ENCODE data around the gene HEXIM2.

HEXIM2 gene

DNA sequence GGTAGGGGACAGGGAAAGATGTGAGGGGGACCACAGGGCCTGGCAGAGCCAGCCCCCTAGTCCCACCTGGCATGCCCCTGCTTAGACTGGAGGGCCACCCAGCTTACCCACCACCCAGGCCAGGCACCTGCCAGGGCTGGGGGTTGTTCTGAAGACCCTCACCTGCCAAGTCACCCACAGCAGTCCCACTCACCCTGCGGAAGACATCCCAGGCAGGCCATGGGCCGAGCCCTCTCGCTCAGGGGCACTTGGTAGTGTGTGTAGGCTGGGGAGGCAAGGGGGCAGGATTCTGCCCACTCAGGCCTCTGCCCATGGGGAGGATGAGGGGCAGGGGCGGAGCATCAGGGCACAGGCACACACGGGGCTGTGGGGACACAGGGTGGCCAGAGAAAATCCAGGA is 33.3 kb upstream of the HEXIM2 start:
- DNase-seq: no peak

DNA sequence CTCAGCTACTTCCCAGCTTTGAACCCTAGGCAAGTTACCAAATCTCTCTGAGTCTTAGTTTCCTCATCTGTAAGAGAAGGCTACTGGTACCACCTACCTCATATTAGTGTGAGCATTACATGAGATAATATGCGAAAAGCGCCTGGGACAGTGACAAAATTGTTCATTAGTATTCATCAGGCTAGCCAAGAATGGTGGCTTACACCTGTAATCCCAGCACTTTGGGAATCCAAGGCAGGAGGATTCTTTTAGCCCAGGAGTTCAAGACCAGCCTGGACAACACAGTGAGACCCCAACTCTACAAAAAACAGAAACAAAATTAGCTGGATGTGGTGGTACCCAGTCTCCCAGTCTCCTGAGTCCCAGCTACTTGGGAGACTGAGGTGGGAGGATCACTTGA is 32.7 kb upstream of the HEXIM2 start:
- no peak for DNase-seq

DNA sequence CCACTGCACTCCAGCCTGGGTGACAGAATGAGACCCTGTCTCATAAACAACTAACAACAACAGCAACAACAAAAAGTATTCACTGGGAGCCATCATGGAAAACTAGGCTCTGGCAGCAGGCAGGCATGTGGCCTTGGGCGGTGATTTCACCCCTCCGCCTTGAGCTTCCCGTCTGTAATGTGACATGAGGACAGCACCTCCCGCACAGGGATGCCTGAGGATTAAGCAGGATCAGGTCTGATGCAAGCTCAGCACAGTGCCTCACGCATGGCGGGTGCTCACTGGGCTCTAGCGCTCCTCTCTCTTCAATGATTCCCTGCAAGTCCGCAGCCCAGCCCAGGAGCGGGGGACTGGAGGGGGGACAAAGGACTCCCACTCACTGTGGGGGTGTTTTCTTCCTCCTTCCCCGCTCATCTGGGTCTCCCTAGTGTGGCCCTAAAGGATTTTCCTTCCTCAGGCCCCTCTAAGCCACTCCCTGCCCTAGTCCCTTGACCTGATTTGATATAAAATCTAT is 32.2 kb upstream of the HEXIM2 start:
- no peak for DNase-seq

DNA sequence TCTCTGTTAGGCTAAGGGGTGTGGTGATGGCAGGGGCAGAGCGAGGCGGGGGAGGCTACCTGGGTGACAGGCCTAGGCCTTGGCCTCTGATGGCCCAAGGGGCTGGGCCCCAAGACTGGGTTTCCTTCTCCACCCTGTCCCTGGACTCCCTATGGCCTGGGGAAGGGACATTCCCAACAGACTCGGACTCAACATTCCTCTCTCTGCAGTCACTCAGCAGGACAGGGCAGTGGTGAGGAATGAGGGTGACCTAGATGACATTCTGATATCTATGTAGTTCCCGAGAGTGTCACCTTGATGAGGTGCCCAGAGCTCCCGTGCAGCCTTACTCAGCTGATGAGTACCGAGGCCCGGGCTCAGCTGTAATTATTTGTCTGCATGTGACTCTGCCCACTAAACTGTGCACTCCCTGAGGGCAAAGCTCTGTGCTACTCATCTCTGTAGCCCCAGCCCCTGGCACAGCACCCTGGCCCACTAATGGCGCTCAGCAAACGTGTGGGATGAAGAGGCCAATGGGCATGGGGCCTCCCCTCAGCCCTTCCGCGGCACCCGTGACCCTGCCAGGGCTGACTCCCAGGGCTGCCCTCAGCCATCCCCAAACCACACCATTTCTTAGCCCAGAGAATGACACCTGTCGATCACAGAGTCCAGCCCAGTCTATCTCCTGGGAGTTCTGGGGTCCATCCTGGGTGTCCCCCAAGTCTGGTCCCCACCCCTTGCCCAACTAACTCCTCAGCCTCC is 31.6 kb upstream of the HEXIM2 start:
- DNase-seq: no peak

DNA sequence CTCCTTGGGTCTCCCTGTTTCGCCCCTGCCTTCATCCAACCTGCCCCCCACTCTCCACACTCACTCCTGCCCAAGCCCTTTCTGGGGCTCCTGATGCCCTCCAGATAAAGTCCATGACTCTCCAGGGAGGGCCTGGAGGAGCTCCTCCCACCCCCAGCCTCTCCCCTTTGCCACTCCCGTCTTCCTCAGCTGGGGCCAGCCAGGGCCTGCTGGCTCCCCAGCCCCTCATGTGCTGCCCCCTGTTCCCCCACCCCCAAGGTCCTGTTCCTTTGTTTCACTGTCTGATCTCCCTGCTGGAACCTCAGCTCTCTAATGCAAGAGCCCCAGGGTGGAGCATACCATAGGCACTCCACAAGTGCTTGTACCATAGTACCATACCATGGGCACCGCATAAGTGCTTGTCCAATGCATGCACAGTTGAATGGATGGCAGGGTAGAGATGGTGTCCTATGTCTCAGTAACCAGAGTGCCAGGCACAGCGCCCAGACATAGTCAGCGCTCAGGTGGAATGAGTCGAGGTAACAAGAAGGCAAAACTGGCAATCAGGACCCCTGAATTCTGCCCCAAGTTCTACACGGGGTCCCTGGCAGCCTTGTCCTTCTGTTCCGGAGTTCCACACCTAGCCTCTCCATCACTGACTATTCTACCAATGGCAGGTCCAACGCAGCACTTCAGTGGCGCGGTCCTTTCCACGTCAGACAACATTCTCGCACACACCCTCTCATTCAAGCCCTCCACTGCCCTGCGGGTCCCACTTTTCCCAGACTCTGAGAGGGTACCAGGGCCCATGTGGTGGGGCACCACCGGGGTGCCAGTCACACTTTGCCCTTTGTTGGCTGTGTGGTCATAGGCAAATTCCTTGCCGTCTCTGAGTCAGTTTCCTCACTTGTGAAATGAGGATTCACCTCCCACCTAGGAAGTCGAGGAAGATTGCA is 30.7 kb upstream of the HEXIM2 start:
- no peak for DNase-seq

DNA sequence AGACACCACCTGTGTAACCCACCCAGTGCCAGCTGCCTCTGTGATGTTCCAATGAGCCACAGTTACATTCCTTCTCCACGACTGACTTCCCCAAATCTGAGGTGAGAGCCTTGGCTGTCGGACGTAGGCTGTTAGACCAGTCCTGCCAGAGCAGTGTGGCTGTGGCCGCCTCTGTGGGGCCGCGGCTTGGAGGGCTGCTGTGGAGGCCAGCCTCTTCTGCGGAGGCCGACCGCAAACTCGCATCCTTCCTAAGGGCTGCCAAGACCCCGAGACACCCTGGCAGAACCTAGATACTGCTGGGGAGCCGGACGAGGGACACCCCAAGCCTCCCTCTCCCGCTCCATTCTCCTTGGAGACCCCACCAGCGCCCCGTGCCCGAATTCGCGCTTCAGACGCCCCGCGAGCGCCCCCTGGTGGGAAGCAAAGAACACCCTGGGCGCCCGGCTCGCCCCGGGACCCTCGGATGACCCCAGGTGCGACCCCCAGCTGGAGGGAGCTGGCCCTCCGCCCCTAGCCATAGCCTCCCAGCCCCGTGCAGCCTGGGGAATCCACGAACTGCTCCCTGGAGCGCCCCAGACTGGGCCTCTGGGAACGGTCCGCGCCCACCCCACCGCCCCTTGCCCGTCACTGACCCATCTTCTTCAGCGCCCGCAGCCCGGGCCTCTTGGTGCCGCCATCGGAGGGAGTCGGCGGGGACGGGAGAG is 29.9 kb upstream of the HEXIM2 start:
- no peak for DNase-seq

DNA sequence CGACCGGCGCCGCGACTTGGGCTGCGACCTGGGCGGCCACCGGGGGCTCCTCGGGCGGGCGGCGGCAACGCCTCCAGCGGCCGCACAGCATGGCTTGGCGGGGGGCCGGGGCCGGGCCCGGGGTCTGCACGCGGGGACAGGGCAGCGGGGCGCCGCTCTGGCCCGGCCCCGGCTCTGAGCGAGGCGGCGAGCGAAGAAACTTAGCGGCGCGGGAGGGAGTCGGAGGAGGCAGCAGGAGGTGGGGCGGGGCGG is 29.4 kb upstream of the HEXIM2 start, which contains the start of gene PLCD3:
Gene PLCD3, minus strand, starts transcription at position 196 of the 252 bp plus-strand sequence. Its CDS starts 105 bp downstream, at position 91.
- peak; percentile 67 for DNase-seq

DNA sequence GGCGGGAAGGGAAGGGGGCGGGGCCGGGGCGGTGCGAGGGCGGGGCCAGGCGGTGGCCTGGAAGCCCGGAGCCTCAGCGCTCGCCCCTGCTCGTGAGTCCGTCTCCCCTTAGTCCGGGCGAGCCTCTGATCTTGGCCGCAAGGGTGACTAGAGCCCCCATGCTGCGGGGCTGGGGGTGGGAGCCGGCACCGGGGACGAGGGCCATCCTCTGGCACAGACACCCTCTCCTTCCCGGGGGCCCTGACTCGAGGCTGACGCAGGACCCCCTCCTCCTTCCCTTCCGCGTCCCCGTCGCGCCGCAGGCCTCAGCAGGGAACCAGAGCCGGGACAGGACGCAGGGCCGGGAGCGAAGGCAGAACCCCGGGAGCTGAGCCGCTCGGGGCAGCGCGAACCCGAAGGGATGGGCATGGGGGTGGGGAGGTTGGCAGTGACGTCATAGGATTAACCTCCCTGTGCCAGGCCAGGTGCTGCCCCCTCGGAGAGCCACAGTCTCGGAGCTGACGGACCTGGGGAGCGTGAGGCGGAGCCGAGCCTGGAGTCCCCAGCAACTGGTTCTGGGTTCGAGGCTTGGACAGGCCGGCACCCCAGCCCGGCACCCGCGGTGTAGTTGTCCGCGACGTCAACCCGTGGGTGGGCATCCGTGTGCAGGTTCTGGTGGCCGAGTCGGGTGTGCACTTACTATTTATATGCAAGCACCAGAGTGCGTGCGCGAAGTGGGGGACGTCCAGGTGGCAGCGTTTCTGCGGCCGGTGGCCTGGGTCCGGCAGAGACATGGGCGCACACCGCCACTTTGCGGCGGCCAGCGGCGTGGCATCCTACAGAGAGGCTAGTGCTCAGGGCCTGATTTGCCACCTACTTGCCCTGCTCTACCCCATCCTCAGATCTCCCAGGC is 28.9 kb upstream of the HEXIM2 start:
- no peak for DNase-seq

DNA sequence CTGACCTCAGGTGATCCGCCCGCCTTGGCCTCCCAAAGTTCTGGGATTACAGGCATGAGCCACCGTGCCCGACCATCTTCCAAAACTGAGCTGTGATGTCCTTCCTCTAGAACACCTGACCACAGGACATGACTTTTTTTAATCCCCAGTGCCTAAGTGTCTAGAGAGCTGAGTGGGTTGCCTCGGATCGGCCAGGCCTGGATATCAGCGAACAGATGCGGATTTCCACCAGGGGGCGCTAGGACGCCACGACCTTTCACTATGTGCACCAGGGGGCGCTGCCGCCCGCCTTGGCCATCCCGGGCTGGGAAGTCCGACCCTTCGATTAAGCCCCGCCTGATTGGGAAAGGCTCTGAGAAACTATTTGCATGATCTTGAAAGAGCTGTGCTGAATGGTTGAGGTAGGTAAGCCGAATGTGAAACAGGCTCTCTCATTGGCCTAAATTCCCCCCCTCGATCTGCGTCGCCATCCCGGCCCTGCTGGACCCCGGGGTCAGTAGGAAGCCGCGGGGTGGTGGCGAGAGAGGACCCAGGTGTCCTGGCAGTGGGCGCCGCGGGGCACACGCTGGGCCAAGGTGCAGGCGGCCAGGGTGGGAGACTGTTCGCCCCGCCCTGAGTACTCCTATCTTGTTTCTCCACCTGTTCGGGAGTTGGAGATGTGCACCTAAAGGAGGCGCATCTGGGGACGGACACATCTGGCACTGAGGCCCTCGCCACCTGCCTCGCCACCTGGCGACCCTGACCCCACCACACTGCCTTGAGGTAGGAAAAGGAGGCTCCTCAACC is 26.3 kb upstream of the HEXIM2 start, which contains the start of gene ACBD4:
Gene ACBD4, plus strand, starts transcription at position 496 of the 786 bp plus-strand sequence. CDS start 458 bp downstream, outside the sequence.
- peak; percentile 91 for DNase-seq

DNA sequence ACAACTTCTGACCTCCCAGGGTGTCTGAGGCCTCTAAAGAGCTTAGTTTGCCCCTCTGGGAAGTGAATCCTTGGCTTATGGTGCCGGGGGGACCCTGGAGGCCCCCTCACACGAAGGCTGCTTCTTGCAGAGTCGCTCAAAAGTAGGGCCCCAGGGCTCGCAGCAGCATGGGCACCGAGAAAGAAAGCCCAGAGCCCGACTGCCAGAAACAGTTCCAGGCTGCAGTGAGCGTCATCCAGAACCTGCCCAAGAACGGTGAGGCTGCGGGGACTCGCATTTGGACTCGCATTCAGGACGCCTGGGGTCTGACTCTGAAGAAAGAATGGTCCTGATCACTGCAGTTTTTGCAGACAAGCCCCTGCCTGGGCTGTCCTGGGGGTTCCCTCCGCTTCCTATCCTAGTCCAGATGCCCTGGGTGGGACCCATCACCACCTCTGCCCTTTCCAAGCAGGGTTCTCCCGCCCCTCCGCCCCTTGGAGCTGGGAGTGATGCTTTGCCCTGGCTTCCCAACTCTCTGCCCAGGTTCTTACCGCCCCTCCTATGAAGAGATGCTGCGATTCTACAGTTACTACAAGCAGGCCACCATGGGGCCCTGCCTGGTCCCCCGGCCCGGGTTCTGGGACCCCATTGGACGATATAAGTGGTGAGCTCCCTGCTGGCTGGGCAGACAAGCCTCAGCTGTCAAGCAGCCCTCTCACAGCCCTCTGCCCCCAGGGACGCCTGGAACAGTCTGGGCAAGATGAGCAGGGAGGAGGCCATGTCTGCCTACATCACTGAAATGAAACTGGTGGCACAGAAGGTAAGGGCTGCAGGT is 25.5 kb upstream of the HEXIM2 start:
- no peak for DNase-seq

DNA sequence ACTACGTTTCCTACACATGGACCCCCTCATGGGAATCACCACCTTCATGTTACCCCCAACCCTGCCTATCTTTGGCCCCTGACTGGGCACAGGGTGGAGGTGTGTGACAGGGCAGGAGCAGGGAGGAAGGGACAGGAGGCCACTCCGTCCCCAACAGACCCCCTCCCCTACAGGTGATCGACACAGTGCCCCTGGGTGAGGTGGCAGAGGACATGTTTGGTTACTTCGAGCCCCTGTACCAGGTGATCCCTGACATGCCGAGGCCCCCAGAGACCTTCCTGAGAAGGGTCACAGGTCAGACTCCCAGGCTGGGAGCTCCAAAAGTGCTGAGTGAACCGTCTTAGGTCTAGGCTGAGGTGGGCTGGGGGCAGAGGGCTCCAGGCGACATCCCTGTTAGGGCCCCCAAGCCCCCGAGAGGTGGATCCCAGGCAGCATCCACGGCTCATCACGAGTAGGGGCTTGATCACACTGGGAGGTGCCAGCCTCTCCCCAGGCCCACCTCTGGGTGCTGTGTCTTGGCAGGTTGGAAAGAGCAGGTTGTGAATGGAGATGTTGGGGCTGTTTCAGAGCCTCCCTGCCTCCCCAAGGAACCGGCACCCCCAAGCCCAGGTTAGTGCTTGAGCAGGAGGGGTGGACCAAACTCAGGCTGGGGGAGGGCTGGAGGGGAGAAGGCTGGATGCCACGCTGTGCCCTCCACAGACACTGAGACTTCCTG is 24.7 kb upstream of the HEXIM2 start:
- no peak for DNase-seq

DNA sequence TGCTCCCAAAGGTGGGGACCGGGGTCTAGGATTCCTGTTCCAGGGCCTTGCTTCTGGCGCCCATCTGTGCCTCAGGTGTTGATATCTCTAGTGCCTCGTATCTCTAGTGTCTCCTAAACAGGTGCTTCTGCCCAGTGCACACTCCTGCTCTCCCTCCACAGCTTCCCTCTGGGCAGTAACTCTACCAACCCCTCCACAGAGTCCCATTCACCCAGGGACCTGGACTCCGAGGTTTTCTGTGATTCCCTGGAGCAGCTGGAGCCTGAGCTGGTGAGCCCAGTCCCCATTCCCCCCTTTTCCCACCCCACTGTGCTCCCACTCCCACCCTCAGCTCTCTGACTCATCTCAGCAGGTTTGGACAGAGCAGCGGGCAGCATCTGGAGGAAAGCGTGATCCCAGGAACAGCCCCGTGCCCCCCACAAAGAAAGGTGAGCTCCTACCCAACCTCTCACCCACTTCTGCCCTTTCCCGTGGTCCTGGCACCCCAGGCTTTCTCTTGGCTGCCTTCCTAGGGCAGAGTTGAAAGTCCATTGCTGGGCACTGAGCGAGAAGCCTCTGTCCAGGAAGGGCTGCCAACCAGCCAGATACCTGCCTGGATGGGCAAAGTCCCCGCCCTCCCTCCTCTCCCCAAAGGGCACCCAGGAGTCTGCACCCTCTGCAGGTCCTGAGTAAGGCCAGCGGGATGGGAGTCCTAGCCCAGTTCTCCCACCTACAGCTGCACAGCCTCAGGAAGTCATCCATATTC is 23.9 kb upstream of the HEXIM2 start:
- no peak for DNase-seq

DNA sequence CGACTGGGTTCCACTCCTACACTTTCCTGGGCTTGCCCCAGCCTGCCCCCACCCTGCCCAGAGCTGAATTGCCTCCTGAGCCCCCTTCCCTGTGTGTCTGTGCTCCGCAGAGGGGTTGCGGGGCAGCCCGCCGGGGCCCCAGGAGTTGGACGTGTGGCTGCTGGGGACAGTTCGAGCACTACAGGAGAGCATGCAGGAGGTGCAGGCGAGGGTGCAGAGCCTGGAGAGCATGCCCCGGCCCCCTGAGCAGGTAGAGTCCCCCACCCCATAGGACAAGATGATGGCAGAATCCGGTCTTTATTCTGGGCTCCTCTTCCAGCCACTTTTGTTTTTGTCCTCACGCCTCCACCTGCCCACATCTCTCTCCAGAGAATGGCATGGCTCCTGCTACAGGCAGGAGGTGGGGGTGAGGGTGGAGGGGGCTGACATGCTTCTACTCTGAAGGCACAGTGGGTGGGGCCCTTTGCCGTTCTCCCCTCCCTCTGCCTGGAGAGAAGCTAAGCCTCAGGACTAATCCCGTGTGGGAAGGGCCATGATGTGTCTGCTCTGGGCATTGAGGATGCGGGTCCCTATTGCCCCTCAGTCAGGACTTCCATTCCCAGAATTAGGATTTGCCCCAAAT is 22.7 kb upstream of the HEXIM2 start:
- no peak for DNase-seq

DNA sequence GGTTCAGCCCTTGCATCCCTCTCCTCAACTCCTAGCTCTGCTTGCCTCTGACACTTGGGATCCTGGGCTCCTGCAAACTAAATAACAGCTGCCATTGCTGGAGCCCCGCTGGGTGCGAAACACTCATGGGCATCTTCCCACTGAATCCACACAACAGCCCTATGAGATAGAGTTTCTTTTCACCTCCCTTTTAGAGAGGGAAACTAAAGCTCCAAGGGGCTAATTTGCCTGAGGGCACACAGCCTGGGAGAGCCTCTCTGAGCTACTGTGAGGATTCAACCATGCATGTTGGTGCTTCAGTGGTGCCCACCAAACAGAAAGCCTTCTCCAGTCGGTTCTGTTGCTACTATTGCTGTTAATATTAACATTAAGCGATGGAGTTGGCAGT is 22.1 kb upstream of the HEXIM2 start:
- DNase-seq: no peak

DNA sequence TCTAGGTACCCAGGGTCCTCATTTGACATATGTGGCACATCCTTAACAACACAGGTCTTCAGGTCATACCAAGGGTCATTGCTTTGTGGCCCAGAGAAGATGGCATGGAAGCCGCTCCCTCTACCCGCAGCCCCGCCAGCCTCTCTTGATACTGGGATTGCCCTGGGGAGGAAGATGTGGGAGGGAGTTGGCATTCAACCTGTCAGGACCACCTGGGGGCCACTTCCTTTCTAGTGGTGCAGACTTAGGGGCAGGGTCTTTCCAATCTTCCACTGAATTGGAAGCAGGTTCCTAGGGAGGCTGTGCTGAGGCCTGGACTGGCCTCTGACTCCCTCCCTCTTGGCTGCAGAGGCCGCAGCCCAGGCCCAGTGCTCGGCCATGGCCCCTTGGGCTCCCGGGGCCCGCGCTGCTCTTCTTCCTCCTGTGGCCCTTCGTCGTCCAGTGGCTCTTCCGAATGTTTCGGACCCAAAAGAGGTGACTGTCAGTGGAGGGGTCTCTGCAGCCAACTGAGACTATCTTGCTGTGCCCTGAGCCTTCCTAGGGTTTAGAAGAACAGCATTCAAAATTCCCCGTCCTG is 18.5 kb upstream of the HEXIM2 start:
- DNase-seq: no peak

DNA sequence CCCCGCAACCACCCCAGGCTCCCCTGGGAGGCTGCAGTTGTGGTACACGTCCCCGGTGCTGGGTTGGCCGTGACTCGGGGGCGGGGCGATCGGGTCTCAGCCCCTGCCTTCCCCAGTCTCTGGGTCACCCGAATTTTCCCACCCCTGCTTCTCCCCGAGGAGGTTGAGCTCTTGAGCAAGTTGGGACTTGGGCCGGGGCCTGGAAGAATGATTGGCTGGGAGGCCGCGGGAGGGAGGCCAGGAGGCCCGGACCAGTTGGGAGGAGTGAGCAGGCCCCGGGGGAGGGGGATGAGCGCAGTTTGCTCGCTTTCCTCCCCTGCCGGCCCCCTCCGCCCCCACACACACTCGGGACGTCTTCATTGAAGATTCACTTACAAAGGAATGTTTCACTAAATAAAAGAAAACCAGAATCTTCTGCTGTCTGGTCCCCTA is 17.9 kb upstream of the HEXIM2 start:
- no peak for DNase-seq

DNA sequence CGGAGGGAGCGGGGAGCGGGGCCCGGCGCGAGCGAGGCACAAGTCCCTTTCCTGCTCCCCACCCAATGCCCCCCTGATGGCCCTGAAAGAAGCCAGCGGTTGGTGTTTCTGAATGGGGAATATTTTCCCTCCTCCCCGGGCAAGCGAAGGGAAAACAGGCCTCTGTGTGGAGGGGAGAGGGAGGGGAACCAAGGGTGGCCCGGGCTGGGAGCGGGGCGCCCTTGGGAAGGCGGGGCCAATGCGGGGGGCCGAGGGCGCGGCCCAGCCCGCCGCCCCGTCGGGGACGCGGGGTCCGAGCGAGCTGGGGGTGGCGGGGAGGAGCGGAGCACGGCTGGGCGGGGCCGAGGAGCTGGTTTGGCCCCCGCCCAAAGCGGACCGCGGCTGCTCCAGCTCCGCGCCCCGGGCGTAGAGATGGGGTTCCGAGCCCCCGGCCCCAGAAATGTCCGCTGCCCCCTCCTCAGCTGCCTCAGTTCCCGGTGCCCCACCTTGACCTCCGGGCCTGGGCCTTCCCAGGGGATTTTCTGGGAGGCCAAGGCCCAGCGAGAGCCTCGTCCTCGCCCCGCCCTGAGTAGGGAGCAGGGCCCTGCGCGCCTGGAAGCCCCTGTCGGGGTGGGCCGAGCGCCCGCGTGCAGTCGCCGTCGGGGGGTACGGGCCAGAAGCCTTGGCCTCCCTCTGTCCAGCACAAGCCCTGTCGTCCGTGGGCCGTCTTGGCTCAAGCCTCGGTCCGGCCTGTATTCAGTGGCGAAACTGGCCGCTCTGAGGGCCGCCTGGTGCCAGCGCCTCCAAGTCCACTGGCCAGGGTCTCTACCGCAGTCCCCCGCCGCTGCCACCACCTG is 17.3 kb upstream of the HEXIM2 start:
- no peak for DNase-seq

Measured in NCI-H1048 (cell line).